Activated naive CD8-positive, alpha-beta T cell (primary cell): ENCODE results near the gene CUL9.
A peak's percentile ranks its signal among the peaks of the same experiment; 100 is the strongest.

Experiments used
- H3K27ac Mint-ChIP-seq: one replicate; pipeline ENCODE4 v1.8.0; 2021; ENCODE audit warnings: mixed read lengths
- H3K27me3 Mint-ChIP-seq: one replicate; pipeline ENCODE4 v1.8.0; 2021; ENCODE audit warnings: mixed read lengths
- H3K36me3 Mint-ChIP-seq: one replicate; pipeline ENCODE4 v1.8.0; 2021; ENCODE audit warnings: mixed read lengths
- H3K4me1 Mint-ChIP-seq: one replicate; pipeline ENCODE4 v1.8.0; 2021; ENCODE audit warnings: low read depth, mixed read lengths
- H3K4me3 Mint-ChIP-seq: one replicate; pipeline ENCODE4 v1.8.0; 2021; ENCODE audit warnings: mild to moderate bottlenecking, mixed read lengths
- H3K9me3 Mint-ChIP-seq: one replicate; pipeline ENCODE4 v1.8.0; 2021; ENCODE audit warnings: low read depth, mixed read lengths

Gene CUL9

DNA sequence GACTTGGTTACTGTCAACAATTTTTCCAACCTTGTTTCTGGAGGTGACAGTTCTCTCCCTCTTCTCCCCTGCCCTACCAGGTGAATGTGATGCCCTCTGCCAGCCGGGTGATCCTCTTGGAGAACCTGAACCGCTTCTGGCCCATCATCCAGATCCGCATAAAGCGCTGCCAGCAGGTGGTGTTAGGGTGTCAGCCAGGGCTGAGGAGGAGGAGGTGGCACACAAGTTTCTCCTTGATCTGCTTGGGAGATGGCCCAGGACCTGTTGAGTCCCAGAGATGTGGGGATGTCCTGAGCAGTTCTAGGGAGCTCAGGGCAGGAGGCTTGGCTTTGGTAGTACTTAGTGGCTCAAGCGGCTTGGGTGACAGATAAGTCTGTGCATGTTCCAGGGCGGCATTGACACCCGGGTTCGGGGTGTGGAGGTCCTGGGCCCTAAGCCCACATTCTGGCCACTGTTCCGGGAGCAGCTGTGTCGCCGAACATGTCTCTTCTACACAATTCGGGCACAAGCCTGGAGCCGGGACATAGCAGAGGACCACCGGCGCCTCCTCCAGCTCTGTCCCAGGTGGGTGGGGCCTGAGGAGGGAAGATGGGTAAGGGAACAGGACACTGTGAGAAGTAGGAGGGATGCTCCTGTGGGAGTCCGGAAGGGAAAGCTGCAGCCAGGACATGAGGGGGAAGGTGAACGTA lies 21.2 kb downstream of the CUL9 start:
- no peak overlapping the region for H3K4me3 Mint-ChIP-seq
- H3K27me3 Mint-ChIP-seq, result no peaks in the 10 kb centered on the region
- peaks cover 5% of the 10 kb centered on the region for H3K36me3 Mint-ChIP-seq
- H3K4me1 Mint-ChIP-seq, result no peaks in the 10 kb centered on the region
- H3K27ac Mint-ChIP-seq, result no peak overlapping the region
- no peaks in the 10 kb centered on the region for H3K9me3 Mint-ChIP-seq

DNA sequence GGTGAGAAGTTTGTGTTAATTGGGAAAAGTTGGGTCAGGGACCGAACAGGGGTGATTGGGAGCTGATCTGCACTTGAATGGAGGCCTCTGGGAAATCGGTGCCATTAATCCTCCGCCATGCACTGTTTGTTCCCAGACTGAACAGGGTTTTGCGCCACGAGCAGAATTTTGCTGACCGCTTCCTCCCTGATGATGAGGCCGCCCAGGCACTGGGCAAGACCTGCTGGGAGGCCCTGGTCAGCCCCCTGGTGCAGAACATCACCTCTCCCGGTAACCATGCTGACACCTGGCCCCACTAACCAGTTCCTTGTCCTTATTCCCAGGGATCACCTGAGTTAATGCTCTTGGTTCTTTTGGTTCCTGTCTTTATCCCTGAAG lies 21.7 kb downstream of the CUL9 start:
- Mint-ChIP-seq H3K27ac (no peak overlapping the region), H3K27me3 (no peaks in the 10 kb centered on the region), H3K4me3 (no peak overlapping the region), H3K4me1 (no peaks in the 10 kb centered on the region), H3K36me3 (peaks cover 5% of the 10 kb centered on the region), H3K9me3 (no peaks in the 10 kb centered on the region)

DNA sequence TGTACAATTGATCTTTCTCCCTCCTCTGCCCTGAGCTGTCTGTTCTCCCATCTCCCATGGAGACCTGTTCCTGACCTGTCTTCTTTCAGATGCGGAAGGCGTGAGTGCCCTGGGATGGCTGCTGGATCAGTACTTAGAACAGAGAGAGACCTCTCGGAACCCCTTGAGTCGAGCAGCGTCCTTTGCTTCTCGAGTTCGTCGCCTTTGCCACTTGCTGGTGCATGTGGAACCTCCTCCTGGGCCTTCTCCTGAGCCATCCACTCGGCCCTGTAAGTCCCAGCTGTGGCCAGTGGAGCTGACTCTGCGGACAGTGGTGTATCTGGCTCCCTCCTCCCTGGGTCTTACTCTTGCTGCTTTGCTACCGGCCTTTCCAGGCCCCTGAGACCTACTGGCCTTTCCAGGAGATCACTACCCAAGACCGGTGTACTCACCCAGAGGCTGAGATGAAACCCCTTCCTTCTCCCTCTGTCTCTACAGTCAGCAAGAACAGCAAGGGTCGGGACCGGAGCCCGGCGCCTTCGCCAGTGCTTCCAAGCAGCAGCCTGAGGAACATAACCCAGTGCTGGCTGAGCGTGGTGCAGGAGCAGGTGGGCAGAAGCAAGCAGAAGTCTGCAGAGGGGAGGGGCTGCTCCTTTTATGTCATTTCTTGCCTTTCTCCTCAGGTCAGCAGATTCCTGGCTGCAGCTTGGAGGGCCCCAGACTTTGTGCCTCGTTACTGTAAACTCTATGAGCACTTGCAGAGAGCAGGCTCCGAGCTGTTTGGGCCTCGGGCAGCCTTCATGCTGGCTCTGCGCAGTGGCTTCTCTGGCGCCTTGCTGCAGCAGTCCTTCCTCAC lies 22.5 kb downstream of the CUL9 start:
- H3K9me3 Mint-ChIP-seq, result no peaks in the 10 kb centered on the region
- no peaks in the 10 kb centered on the region for H3K4me1 Mint-ChIP-seq
- peaks cover 5% of the 10 kb centered on the region for H3K36me3 Mint-ChIP-seq
- no peaks in the 10 kb centered on the region for H3K27me3 Mint-ChIP-seq
- no peak overlapping the region for H3K27ac Mint-ChIP-seq
- no peak overlapping the region for H3K4me3 Mint-ChIP-seq

DNA sequence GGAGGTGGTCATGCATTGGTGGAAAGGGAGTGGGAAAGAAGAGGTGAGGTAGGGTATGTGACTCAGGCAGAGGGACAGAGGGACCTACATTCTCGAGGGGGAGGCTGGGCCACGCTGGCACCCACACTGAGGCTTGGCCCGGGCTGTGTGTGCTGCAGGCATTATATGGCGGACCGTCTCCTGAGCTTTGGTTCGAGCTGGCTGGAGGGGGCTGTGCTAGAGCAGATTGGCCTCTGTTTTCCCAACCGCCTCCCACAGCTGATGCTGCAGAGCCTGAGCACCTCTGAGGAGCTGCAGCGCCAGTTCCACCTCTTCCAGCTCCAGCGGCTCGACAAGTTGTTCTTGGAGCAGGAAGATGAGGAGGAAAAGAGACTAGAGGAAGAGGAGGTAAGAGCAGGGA lies 23.9 kb downstream of the CUL9 start:
- H3K27me3 Mint-ChIP-seq, result no peaks in the 10 kb centered on the region
- peak overlapping the region; percentile 41 for H3K27ac Mint-ChIP-seq
- H3K36me3 Mint-ChIP-seq, result peaks cover 2% of the 10 kb centered on the region
- no peaks in the 10 kb centered on the region for H3K9me3 Mint-ChIP-seq
- H3K4me1 Mint-ChIP-seq, result no peaks in the 10 kb centered on the region
- no peak overlapping the region for H3K4me3 Mint-ChIP-seq

DNA sequence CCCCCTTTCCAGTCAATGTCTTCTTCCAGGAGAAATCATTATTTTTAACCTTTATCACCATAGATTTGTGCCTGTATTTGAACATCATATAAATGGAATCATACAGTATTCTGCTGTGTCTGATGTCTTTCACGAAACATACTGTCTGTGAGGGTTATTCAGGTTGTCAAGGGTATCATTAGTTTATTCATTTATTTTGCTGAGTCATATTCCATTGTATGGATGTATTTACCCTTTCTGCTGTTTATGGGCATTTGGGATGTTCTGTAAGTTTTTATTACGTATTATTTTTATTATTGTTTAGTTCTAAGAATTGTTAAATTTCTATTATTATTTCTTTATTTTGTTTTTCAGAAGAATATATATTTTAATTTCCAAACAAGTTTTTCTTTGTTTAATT lies 25.3 kb downstream of the CUL9 start:
- Mint-ChIP-seq H3K4me1 (no peaks in the 10 kb centered on the region), H3K27ac (no peak overlapping the region), H3K36me3 (peaks cover 2% of the 10 kb centered on the region)

DNA sequence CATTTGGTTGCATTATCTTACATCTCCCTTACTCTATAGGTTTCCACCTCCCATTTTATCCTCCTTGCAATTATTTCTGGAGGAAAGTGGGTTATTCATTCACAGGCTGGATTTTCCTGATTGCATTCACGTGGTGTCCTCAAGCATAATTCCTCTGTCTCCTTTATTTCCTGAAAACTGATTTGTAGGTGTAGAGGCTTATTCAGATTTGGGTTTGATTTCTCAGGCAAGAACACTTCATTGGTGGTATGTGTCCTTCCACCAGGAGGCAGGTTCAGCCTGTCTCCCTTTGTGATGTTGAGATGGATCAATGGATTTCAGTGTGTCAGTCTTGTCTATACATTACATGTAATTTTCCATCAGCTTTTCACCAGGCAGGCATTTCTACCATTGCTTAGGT lies 30.0 kb downstream of the CUL9 start:
- Mint-ChIP-seq H3K27me3 (no peaks in the 10 kb centered on the region), H3K4me1 (no peaks in the 10 kb centered on the region), H3K4me3 (no peak overlapping the region), H3K27ac (no peak overlapping the region), H3K9me3 (no peaks in the 10 kb centered on the region), H3K36me3 (peaks cover 7% of the 10 kb centered on the region)

More for the DNA sequence above, 25.3 kb downstream of the CUL9 start:
- Mint-ChIP-seq H3K4me3 (no peak overlapping the region), H3K9me3 (no peaks in the 10 kb centered on the region), H3K27me3 (no peaks in the 10 kb centered on the region)

DNA sequence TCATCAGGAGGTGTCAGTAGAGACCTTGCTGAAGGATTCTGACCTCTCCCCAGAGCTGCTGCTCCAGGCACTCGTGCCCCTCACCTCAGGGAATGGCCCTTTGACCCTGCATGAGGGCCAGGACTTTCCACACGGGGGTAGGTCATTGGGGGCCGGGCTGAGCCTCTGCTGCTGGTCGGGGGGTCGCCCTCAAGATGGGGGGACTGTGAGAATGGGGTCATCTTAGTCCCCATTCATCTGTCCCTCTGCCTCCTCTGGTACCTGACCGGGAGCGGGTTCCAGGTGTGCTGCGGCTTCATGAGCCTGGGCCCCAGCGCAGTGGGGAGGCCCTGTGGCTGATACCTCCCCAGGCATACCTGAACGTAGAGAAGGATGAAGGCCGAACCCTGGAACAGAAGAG lies 31.4 kb downstream of the CUL9 start:
- Mint-ChIP-seq H3K27me3 (no peaks in the 10 kb centered on the region), H3K9me3 (no peaks in the 10 kb centered on the region), H3K4me1 (no peaks in the 10 kb centered on the region), H3K27ac (no peak overlapping the region), H3K36me3 (peaks cover 7% of the 10 kb centered on the region), H3K4me3 (no peak overlapping the region)

DNA sequence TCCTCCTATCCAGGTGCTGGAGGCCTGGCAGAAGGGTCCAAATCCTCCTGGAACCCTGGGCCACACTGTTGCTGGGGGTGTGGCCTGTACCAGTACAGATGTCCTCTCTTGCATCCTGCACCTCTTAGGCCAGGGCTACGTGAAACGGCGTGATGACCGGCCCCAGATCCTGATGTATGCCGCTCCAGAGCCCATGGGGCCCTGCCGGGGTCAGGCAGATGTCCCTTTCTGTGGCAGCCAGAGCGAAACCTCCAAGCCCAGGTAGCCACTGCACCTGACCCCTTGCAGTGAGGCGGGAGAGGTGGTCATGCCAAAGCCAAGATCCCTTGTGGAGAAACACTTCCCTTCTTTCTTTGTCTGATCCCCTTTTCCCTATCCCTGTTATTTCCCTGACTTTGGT lies 33.1 kb downstream of the CUL9 start:
- no peak overlapping the region for H3K27ac Mint-ChIP-seq
- H3K27me3 Mint-ChIP-seq, result no peaks in the 10 kb centered on the region
- H3K36me3 Mint-ChIP-seq, result peaks cover 7% of the 10 kb centered on the region
- no peak overlapping the region for H3K4me3 Mint-ChIP-seq
- peaks cover 1% of the 10 kb centered on the region for H3K4me1 Mint-ChIP-seq
- H3K9me3 Mint-ChIP-seq, result no peaks in the 10 kb centered on the region

DNA sequence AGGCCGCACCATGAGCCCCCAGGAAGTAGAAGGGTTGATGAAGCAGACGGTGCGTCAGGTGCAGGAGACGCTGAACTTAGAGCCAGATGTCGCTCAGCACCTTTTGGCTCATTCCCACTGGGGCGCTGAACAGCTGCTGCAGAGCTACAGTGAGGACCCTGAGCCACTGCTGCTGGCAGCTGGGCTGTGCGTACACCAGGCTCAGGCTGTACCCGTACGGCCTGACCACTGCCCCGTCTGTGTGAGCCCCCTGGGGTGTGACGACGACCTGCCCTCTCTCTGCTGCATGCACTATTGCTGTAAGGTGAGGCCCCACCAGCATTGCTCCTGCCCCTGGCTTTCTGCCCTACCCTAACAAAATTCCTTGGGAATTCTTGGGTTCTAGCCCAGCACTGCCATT lies 34.2 kb downstream of the CUL9 start:
- Mint-ChIP-seq H3K27me3 (no peaks in the 10 kb centered on the region), H3K9me3 (no peaks in the 10 kb centered on the region), H3K36me3 (peaks cover 7% of the 10 kb centered on the region), H3K4me3 (no peak overlapping the region), H3K4me1 (peaks cover 4% of the 10 kb centered on the region), H3K27ac (peak overlapping the region; percentile 46)

DNA sequence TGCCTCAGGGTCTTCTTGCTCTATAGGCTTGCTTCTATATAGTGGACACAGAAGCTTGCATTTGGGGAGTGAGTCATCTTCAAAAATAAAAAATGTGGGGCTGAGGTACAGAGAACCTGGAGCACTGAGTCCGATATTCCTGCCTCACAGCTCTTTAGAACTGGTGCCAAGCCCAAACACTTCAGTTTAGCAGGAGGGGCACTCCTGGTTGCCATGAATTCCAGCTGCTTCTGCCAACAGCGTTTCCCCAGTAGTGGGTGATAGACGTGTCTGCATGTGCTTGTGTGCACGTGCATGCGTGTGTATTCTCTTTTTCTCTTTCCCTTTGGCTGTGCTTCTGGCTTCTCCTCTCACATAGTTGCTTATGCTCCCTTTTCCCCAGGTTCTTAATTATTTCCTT lies 35.4 kb downstream of the CUL9 start:
- Mint-ChIP-seq H3K36me3 (peaks cover 7% of the 10 kb centered on the region), H3K27ac (no peak overlapping the region), H3K9me3 (no peaks in the 10 kb centered on the region), H3K27me3 (no peaks in the 10 kb centered on the region), H3K4me1 (peaks cover 13% of the 10 kb centered on the region), H3K4me3 (no peak overlapping the region)

DNA sequence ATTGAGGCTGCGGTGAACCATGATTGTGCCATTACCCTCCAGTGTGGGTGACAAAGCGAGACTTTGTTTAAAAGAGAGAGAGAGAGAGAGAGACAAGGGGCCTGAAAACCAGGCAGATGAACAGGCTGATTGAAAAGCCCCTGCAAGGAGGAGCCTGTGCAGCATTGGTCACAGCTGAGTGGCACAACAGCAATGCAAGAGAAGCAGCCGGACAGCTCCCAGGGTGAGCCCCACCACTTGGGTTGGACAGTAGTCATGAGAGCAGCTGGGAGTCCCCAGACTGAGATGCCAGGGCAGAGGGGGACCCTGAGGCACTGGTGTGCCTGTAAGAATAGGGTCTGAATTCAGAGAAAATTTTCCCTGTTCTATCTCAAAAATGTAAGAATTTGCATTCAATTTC lies 37.1 kb downstream of the CUL9 start:
- no peaks in the 10 kb centered on the region for H3K9me3 Mint-ChIP-seq
- peak overlapping the region; percentile 41 for H3K27ac Mint-ChIP-seq
- no peaks in the 10 kb centered on the region for H3K27me3 Mint-ChIP-seq
- peaks cover 9% of the 10 kb centered on the region for H3K36me3 Mint-ChIP-seq
- H3K4me1 Mint-ChIP-seq, result peaks cover 27% of the 10 kb centered on the region
- no peak overlapping the region for H3K4me3 Mint-ChIP-seq

DNA sequence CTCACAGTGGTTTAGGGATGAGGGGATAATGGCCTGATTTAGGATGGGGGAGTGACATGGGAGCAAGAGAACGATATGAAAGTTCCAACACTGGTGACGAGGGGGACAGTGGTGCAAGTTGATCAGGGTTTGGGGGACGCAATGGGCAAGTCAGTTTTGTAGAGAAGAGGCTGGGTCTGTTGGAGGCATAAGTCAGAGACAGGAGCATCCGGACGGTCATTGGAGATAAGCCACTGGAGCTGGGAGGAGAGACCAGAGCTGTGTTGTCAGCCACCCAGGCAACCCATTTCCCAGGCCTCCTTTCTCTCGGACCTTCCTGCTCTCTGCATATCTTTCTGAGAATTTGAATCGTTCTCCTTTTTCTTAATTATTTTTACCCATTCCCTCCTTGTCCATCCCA lies 37.8 kb downstream of the CUL9 start:
- Mint-ChIP-seq H3K36me3 (peaks cover 12% of the 10 kb centered on the region), H3K9me3 (no peaks in the 10 kb centered on the region), H3K4me1 (peaks cover 34% of the 10 kb centered on the region), H3K4me3 (no peak overlapping the region), H3K27me3 (no peaks in the 10 kb centered on the region), H3K27ac (peak overlapping the region; percentile 41)

DNA sequence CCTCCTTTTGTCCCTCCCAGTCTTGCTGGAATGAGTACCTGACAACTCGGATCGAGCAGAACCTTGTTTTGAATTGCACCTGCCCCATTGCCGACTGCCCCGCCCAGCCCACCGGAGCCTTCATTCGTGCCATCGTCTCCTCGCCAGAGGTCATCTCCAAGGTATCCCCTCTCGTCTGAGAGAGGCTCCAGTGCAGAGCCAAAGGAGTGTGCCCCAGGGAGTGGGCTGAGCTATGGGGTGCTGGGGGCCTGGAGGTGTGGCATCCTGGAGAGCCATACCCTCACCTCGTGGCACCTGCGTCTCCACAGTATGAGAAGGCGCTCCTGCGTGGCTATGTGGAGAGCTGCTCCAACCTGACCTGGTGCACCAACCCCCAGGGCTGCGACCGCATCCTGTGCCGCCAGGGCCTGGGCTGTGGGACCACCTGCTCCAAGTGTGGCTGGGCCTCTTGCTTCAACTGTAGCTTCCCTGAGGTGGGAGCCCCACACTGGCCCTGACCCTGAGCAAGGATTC lies 38.5 kb downstream of the CUL9 start:
- H3K27me3 Mint-ChIP-seq, result no peaks in the 10 kb centered on the region
- no peak overlapping the region for H3K4me3 Mint-ChIP-seq
- peaks cover 38% of the 10 kb centered on the region for H3K4me1 Mint-ChIP-seq
- no peaks in the 10 kb centered on the region for H3K9me3 Mint-ChIP-seq
- peak overlapping the region; percentile 72 for H3K27ac Mint-ChIP-seq
- peaks cover 15% of the 10 kb centered on the region for H3K36me3 Mint-ChIP-seq

DNA sequence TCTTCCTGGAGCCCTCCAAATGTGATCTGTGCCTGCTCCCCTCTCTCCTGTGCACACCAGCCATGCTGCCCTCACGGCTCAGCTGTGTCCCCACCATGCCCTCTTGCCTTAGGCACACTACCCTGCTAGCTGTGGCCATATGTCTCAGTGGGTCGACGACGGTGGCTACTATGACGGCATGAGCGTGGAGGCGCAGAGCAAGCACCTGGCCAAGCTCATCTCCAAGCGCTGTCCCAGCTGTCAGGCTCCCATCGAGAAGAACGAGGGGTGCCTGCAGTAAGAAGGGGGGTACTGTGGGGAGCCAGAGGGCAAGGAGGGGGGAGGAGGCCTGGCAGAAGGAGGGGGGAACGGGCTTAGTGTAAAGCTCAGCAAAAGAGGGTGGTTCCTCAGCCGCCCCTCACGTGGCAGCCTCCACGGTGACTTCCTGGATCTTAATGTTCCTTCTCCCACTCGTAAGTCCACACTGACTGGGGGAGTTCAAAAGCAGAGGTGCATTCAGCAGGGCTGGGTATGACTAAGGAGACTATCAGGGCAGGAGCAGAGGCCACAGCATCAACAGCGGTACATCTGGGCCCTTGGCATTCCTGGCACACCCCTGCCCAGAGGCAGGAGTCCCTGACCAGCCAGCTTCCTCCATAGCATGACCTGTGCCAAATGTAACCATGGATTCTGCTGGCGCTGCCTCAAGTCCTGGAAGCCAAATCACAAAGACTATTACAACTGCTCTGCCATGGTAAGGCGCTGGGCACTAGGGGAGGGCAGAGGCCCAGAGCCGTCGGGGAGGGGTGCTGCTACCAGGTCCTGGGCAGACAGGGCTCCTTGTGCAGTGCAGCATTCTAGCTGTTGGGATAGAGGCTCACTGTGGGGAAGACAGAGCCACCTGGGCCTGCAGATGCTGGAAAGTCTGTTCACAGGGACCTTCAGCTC lies 39.3 kb downstream of the CUL9 start:
- H3K4me3 Mint-ChIP-seq, result peak overlapping the region; percentile 4
- no peaks in the 10 kb centered on the region for H3K27me3 Mint-ChIP-seq
- no peaks in the 10 kb centered on the region for H3K9me3 Mint-ChIP-seq
- peaks cover 16% of the 10 kb centered on the region for H3K36me3 Mint-ChIP-seq
- H3K4me1 Mint-ChIP-seq, result peaks cover 46% of the 10 kb centered on the region
- H3K27ac Mint-ChIP-seq, result peak overlapping the region; percentile 89
